K562 (cell line): Measurements from ENCODE around the gene KCNH3. TPM values are rescaled to one million over a fixed set of nuclear protein-coding genes. Genes with fewer than 3 reads are reported as not detected.

Experiments
- ATAC-seq: fragments of 200-7000 bp; cut with Tn5 transposase; 3 replicates; pipeline ENCODE4 v1.9.1; 2020; ENCODE audit warnings: moderate library complexity
- BruUV-seq: library from RNA; stranded (reverse); fragments of 400-500 nt; replicated peaks from 2 replicates; lab custom pipeline; 2021; lab: Mats Ljungman, UMichigan
- CTCF ChIA-PET: fragments of 300-600 bp; formaldehyde crosslinking; extraction: SDS; loops from one replicate; lab custom pipeline; 2021; ENCODE audit warnings: low intra/inter-chr PET ratio; lab: Yijun Ruan, JAX
- POLR2A ChIA-PET: fragments of 300-600, 350-650 bp; sonication (Branson Sonifier 250); formaldehyde crosslinking; extraction: SDS; loops from one replicate; lab custom pipeline; 2021; ENCODE audit warnings: antibody characterized with exemption, inconsistent platforms; lab: Yijun Ruan, JAX
- DNase-seq, 4 experiments: peaks; one replicate each; pipeline versions ENCODE4 v3.0.0 to v3.0.0-alpha.2; 2011 to 2018; ENCODE audit warnings: low spot score in 3 of 4, mixed read lengths in 3 of 4; ENCODE audit errors: extremely low read depth in 1 of 4
- FAIRE-seq: peaks from 2 replicates; lab custom pipeline; 2011; peaks lifted over from hg19 to GRCh38; lab: Jason Lieb, UNC
- H2AFZ ChIP-seq: 2 replicates; pipeline ENCODE4 v1.6.0; 2011; ENCODE audit warnings: low read depth, low read length, control low read depth, inconsistent platforms
- H3K27ac ChIP-seq: fragments of 200-600 bp; 3 replicates; pipeline ENCODE4 v1.8.0; 2011; ENCODE audit warnings: low read depth, mild to moderate bottlenecking, control low read depth, inconsistent platforms, low read length, moderate library complexity, mixed read lengths; ENCODE audit errors: extremely low read depth
- H3K27me3 ChIP-seq, 2 experiments: fragments of 300-600 bp in 1 of 2; 2 replicates in 1 of 2; 3 replicates in 1 of 2; pipeline versions ENCODE4 v1.6.0 to v1.8.0; 2011; ENCODE audit warnings: inconsistent platforms in 2 of 2, low read length in 2 of 2, mild to moderate bottlenecking in 1 of 2, mixed read lengths in 1 of 2, moderate library complexity in 1 of 2; ENCODE audit not compliant: control insufficient read depth in 2 of 2, insufficient read depth in 2 of 2
- H3K36me3 ChIP-seq: fragments of 300-600 bp; 3 replicates; pipeline ENCODE4 v1.8.0; 2011; ENCODE audit warnings: mild to moderate bottlenecking, low read length, inconsistent platforms; ENCODE audit not compliant: control insufficient read depth, insufficient read depth
- H3K4me1 ChIP-seq, 2 experiments: fragments of 200-600 bp in 1 of 2; replicated peaks in 1 of 2; 2 replicates in 1 of 2; 3 replicates in 1 of 2; pipeline versions ENCODE4 v1.5.1 to v1.8.0; 2011; ENCODE audit warnings: inconsistent platforms in 2 of 2, low read length in 2 of 2, mild to moderate bottlenecking in 1 of 2, mixed read lengths in 1 of 2, moderate library complexity in 1 of 2; ENCODE audit not compliant: control insufficient read depth in 2 of 2, insufficient read depth in 2 of 2
- H3K4me2 ChIP-seq: 2 replicates; pipeline ENCODE4 v1.6.1; 2011; ENCODE audit warnings: low read length, control low read depth, inconsistent platforms, mixed read lengths; ENCODE audit not compliant: insufficient read depth
- H3K4me3 ChIP-seq: fragments of 200-600 bp; sonication (generic), shearing (Covaris generic); 2 replicates; pipeline ENCODE4 v1.5.1; 2016; ENCODE audit warnings: control low read depth, inconsistent platforms
- H3K79me2 ChIP-seq: fragments of 200-600 bp; 3 replicates; pipeline ENCODE4 v1.8.0; 2011; ENCODE audit warnings: low read length, inconsistent platforms; ENCODE audit not compliant: control insufficient read depth, insufficient read depth
- H3K9ac ChIP-seq, 2 experiments: 2 replicates each; pipeline versions ENCODE4 v1.6.0 to v1.6.1; 2011; ENCODE audit warnings: low read depth in 2 of 2, low read length in 2 of 2, control low read depth in 1 of 2, inconsistent platforms in 1 of 2, mild to moderate bottlenecking in 1 of 2, mixed read lengths in 1 of 2; ENCODE audit not compliant: insufficient read depth in 1 of 2
- H3K9me1 ChIP-seq: one replicate; pipeline ENCODE4 v1.6.0; 2011; ENCODE audit warnings: inconsistent platforms, mild to moderate bottlenecking, low read length, moderate library complexity; ENCODE audit not compliant: control insufficient read depth, insufficient read depth
- H3K9me3 ChIP-seq: replicated peaks from 2 replicates; pipeline ENCODE4 v1.5.1; 2011; ENCODE audit warnings: low read depth, low read length, inconsistent platforms; ENCODE audit not compliant: control insufficient read depth, insufficient read depth
- H4K20me1 ChIP-seq: replicated peaks from 2 replicates; pipeline ENCODE4 v1.6.1; 2011; ENCODE audit warnings: low read length, inconsistent platforms, mixed read lengths; ENCODE audit not compliant: control insufficient read depth, insufficient read depth
- CBX2 ChIP-seq: fragments of 200-600 bp; sonication (generic); IDR thresholded peaks from one replicate; pipeline ENCODE4 v1.6.1; 2012; ENCODE audit warnings: mild to moderate bottlenecking, low read length, inconsistent platforms; ENCODE audit not compliant: insufficient read depth, poor library complexity, severe bottlenecking
- LARP7 ChIP-seq: fragments of 450-650 bp; IDR thresholded peaks from 2 replicates; pipeline ENCODE4 v1.6.1; 2016
- RERE ChIP-seq: sonication (generic); formaldehyde crosslinking; IDR thresholded peaks from 2 replicates; pipeline ENCODE4 v1.8.0; 2023; ENCODE audit warnings: missing genetic modification reagents, mild to moderate bottlenecking, borderline replicate concordance
- TARDBP ChIP-seq: fragments of 450-650 bp; IDR thresholded peaks from 2 replicates; pipeline ENCODE4 v1.6.1; 2016
- XRCC5 ChIP-seq: fragments of 200-400 bp; formaldehyde crosslinking; IDR thresholded peaks from 2 replicates; pipeline ENCODE4 v1.6.1; 2017; ENCODE audit warnings: low read depth, mild to moderate bottlenecking, low read length
- WGBS: fragments of 100-300 bp; shearing (Covaris generic); methylation state at CpG from one replicate; pipeline ENCODE4 v1.1.6; 2016; ENCODE audit warnings: low coverage, mixed read lengths; ENCODE audit not compliant: insufficient coverage; ENCODE audit errors: missing lambda C conversion rate; 5-methylcytosine and 5-hydroxymethylcytosine counted together
- in situ Hi-C: fragments of 300-500 bp; cut with MboI; formaldehyde crosslinking; loops from 4 replicates; pipeline ENCODE4 v1.15.0; 2018; ENCODE audit warnings: inconsistent platforms, mixed read lengths
- intact Hi-C: fragments of 100-400 bp; cut with micrococcal nuclease; formaldehyde crosslinking; loops from 2 replicates; pipeline ENCODE4 v1.14.2; 2022
- polyA plus RNA-seq, 8 experiments: library from polyadenylated mRNA; depleted of rRNA in 4 of 8; stranded (reverse) in 5 of 8; unstranded in 3 of 8; fragments of >200 nt; fragmentation: Nextera tagmentation in 2 of 8; fragmentation: Illumina TruSeq in 1 of 8; extraction: Ambion mirVana in 2 of 8; extraction: Trizol in 1 of 8; gene quantifications; 2 replicates each; pipeline versions ENCODE4 v1.2.1 to v1.2.3, GENCODE V29; 2011 to 2014; ENCODE audit warnings: inconsistent platforms in 1 of 8, missing spikeins in 1 of 8
- total RNA-seq, 7 experiments: library from RNA; depleted of rRNA in 6 of 7; stranded (reverse); fragments of >200 nt in 6 of 7; fragmentation: Illumina TruSeq in 2 of 7; extraction: Trizol in 2 of 7; gene quantifications; 2 replicates each; pipeline versions ENCODE4 v1.2.1 to v1.2.3, GENCODE V29; 2011 to 2021; ENCODE audit warnings: low replicate concordance in 1 of 7
- TF ChIP-seq, protein P1 (sequence below): sonication (generic); formaldehyde crosslinking; IDR thresholded peaks from 2 replicates; pipeline ENCODE4 v1.8.0; 2022; ENCODE audit warnings: mild to moderate bottlenecking, low read depth, missing genetic modification reagents

Gene KCNH3
- total and polyA plus RNA-seq, 9 of the 15 experiments (the other 6 are each of a cell fraction or from before 2014, with no cell fraction given), result 0.01 to 0.09 TPM; not detected in 7

- intact Hi-C loops, result no loop called here
- Histone ChIP-seq H2AFZ (no peak overlapping the region), H3K27ac (no peak overlapping the region), H3K79me2 (no peaks in the 10 kb centered on the region), H4K20me1 (0 out of 2 replicates have a peak, but pooled peaks cover 9% of the 10 kb centered on the region), H3K9me1 (peaks cover 3% of the 10 kb centered on the region), H3K4me2 (no peak overlapping the region), H3K9ac (0 out of 4 replicates have a peak overlapping the region, but pooled peaks of 1 of the 2 experiments have one; percentile 6), H3K36me3 (no peaks in the 10 kb centered on the region), H3K4me1 (peaks cover 0 to 46% of the 10 kb centered on the region in 2 experiments; a peak in 4 of 5 replicates), H3K27me3 (peaks cover 14 to 34% of the 10 kb centered on the region in 2 experiments), H3K9me3 (no peaks in the 10 kb centered on the region), H3K4me3 (no peak overlapping the region)
- in situ Hi-C loops, result no loop called here
- CTCF ChIA-PET, result no interaction called here
- POLR2A ChIA-PET, result interaction anchor here (0.7 to 1.1 kb wide), 2 partner anchors 8 to 182 kb away, joined by 3 read pairs; no protein-coding TSS in a partner anchor
- FAIRE-seq (no peak), DNase-seq (no peak), ATAC-seq (no peak)
- BruUV-seq, result no TSS peak
- 36% methylated on average over 21 of the region's 21 CpGs for WGBS
- no peak for TF ChIP-seq RERE
- TF ChIP-seq CBX2, result no peak
- no peak for TF ChIP-seq XRCC5
- TF ChIP-seq, protein P1, sequence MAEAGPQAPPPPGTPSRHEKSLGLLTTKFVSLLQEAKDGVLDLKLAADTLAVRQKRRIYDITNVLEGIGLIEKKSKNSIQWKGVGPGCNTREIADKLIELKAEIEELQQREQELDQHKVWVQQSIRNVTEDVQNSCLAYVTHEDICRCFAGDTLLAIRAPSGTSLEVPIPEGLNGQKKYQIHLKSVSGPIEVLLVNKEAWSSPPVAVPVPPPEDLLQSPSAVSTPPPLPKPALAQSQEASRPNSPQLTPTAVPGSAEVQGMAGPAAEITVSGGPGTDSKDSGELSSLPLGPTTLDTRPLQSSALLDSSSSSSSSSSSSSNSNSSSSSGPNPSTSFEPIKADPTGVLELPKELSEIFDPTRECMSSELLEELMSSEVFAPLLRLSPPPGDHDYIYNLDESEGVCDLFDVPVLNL (CRISPR knock-in tag), result no peak
- TF ChIP-seq TARDBP, result no peak
- no peak for TF ChIP-seq LARP7
Observed at GRCh38 chr12:49540229-49541139, 1.7 kb downstream of the KCNH3 start.
